ENCODE measurements around the gene ACBD4.
A peak's percentile ranks its signal among the peaks of the same experiment; 100 is the strongest.

DNA sequence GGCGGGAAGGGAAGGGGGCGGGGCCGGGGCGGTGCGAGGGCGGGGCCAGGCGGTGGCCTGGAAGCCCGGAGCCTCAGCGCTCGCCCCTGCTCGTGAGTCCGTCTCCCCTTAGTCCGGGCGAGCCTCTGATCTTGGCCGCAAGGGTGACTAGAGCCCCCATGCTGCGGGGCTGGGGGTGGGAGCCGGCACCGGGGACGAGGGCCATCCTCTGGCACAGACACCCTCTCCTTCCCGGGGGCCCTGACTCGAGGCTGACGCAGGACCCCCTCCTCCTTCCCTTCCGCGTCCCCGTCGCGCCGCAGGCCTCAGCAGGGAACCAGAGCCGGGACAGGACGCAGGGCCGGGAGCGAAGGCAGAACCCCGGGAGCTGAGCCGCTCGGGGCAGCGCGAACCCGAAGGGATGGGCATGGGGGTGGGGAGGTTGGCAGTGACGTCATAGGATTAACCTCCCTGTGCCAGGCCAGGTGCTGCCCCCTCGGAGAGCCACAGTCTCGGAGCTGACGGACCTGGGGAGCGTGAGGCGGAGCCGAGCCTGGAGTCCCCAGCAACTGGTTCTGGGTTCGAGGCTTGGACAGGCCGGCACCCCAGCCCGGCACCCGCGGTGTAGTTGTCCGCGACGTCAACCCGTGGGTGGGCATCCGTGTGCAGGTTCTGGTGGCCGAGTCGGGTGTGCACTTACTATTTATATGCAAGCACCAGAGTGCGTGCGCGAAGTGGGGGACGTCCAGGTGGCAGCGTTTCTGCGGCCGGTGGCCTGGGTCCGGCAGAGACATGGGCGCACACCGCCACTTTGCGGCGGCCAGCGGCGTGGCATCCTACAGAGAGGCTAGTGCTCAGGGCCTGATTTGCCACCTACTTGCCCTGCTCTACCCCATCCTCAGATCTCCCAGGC, 2.7 kb upstream of the ACBD4 start:
- peak; percentile 45; the same call in 1 of the 2 replicates for TF ChIP-seq TCF12 (IDR thresholded peaks at IDR 0.05; ENCODE audit: low read depth)
- TF ChIP-seq EP300 (IDR thresholded peaks at IDR 0.05; ENCODE audit: borderline replicate concordance), result no peak
- peak; percentile 23; the same call in 1 of the 2 replicates for TF ChIP-seq MAX (IDR thresholded peaks at IDR 0.05)
- no peak for TF ChIP-seq FOXM1 (IDR thresholded peaks at IDR 0.05; ENCODE audit: borderline replicate concordance, low read depth)
- TF ChIP-seq, protein P1, sequence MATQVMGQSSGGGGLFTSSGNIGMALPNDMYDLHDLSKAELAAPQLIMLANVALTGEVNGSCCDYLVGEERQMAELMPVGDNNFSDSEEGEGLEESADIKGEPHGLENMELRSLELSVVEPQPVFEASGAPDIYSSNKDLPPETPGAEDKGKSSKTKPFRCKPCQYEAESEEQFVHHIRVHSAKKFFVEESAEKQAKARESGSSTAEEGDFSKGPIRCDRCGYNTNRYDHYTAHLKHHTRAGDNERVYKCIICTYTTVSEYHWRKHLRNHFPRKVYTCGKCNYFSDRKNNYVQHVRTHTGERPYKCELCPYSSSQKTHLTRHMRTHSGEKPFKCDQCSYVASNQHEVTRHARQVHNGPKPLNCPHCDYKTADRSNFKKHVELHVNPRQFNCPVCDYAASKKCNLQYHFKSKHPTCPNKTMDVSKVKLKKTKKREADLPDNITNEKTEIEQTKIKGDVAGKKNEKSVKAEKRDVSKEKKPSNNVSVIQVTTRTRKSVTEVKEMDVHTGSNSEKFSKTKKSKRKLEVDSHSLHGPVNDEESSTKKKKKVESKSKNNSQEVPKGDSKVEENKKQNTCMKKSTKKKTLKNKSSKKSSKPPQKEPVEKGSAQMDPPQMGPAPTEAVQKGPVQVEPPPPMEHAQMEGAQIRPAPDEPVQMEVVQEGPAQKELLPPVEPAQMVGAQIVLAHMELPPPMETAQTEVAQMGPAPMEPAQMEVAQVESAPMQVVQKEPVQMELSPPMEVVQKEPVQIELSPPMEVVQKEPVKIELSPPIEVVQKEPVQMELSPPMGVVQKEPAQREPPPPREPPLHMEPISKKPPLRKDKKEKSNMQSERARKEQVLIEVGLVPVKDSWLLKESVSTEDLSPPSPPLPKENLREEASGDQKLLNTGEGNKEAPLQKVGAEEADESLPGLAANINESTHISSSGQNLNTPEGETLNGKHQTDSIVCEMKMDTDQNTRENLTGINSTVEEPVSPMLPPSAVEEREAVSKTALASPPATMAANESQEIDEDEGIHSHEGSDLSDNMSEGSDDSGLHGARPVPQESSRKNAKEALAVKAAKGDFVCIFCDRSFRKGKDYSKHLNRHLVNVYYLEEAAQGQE (IDR thresholded peaks at IDR 0.05; ENCODE audit: low read depth), result no peak
- TF ChIP-seq TEAD4 (IDR thresholded peaks at IDR 0.05), result no peak
- TF ChIP-seq TAF1 (IDR thresholded peaks at IDR 0.05; ENCODE audit: low read depth), result 0 out of 2 replicates have a peak, but pooled peaks have one; percentile 34
- no peak for TF ChIP-seq EGR1 (IDR thresholded peaks at IDR 0.05)
- peak; percentile 87 for TF ChIP-seq RAD21 (IDR thresholded peaks at IDR 0.05; ENCODE audit: low read depth)

Data from Ishikawa (cell line).